Type B pancreatic cell (in vitro differentiated cells): ENCODE measurements around the gene RBMS3. TPM values are rescaled to one million over a fixed set of nuclear protein-coding genes. Genes with fewer than 3 reads are reported as not detected.

Source experiments
- DNase-seq: peaks from one replicate; pipeline ENCODE4 v3.0.0; 2021; ENCODE audit warnings: mixed read lengths; ENCODE audit not compliant: unreplicated experiment; ENCODE audit errors: extremely low spot score
- H3K27ac Mint-ChIP-seq: 2 replicates; pipeline ENCODE4 v1.8.0; 2021; ENCODE audit warnings: mild to moderate bottlenecking, mixed read lengths
- H3K27me3 Mint-ChIP-seq: 2 replicates; pipeline ENCODE4 v1.8.0; 2021; ENCODE audit warnings: mixed read lengths
- H3K36me3 Mint-ChIP-seq: 2 replicates; pipeline ENCODE4 v1.8.0; 2021; ENCODE audit warnings: mixed read lengths
- H3K4me1 Mint-ChIP-seq: one replicate; pipeline ENCODE4 v1.8.0; 2021; ENCODE audit warnings: mixed read lengths; ENCODE audit not compliant: unreplicated experiment
- H3K4me3 Mint-ChIP-seq: 2 replicates; pipeline ENCODE4 v1.8.0; 2021; ENCODE audit warnings: mild to moderate bottlenecking, mixed read lengths
- H3K9me3 Mint-ChIP-seq: 2 replicates; pipeline ENCODE4 v1.8.0; 2021; ENCODE audit warnings: mixed read lengths
- total RNA-seq: library from RNA; stranded (reverse); gene quantifications from 2 replicates; pipeline ENCODE4 v1.2.1, GENCODE V29; 2021; ENCODE audit warnings: low replicate concordance
- TF ChIP-seq, protein P1 (sequence below): fragments of 200-600 bp; sonication (generic); conservative IDR thresholded peaks from 2 replicates; pipeline ENCODE4 v1.5.0; 2021; ENCODE audit warnings: antibody characterized with exemption, mild to moderate bottlenecking

RBMS3 gene
- total RNA-seq, 1 donor from 2014 or later = 36.6 TPM

DNA sequence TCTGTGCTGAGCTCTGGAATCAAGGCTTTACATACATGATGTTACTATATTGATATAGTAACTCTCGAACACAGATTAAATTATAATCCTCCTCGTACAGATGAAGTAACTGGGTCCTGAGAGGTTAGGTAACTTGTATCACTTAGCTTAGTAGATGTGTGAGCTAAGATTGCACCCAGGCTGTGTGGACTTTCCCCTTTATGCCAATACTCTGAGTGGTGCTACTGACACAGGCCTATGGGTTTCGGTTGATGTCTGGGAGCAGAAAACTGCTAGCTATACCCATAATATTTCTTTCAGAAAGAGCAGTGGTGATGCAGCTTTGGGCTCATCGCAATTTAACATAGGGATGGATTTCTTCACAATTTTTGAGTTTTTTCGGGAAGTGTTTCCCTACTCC is 259.7 kb downstream of the RBMS3 start:
- no peak for DNase-seq
- H3K9me3 Mint-ChIP-seq = no peaks in the 10 kb centered on the region
- no peaks in the 10 kb centered on the region for H3K27me3 Mint-ChIP-seq
- no peak overlapping the region for H3K4me3 Mint-ChIP-seq
- no peak overlapping the region for H3K27ac Mint-ChIP-seq
- H3K36me3 Mint-ChIP-seq = no peaks in the 10 kb centered on the region
- TF ChIP-seq, protein P1, sequence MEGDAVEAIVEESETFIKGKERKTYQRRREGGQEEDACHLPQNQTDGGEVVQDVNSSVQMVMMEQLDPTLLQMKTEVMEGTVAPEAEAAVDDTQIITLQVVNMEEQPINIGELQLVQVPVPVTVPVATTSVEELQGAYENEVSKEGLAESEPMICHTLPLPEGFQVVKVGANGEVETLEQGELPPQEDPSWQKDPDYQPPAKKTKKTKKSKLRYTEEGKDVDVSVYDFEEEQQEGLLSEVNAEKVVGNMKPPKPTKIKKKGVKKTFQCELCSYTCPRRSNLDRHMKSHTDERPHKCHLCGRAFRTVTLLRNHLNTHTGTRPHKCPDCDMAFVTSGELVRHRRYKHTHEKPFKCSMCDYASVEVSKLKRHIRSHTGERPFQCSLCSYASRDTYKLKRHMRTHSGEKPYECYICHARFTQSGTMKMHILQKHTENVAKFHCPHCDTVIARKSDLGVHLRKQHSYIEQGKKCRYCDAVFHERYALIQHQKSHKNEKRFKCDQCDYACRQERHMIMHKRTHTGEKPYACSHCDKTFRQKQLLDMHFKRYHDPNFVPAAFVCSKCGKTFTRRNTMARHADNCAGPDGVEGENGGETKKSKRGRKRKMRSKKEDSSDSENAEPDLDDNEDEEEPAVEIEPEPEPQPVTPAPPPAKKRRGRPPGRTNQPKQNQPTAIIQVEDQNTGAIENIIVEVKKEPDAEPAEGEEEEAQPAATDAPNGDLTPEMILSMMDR = no peak
- H3K4me1 Mint-ChIP-seq = peaks cover 7% of the 10 kb centered on the region

DNA sequence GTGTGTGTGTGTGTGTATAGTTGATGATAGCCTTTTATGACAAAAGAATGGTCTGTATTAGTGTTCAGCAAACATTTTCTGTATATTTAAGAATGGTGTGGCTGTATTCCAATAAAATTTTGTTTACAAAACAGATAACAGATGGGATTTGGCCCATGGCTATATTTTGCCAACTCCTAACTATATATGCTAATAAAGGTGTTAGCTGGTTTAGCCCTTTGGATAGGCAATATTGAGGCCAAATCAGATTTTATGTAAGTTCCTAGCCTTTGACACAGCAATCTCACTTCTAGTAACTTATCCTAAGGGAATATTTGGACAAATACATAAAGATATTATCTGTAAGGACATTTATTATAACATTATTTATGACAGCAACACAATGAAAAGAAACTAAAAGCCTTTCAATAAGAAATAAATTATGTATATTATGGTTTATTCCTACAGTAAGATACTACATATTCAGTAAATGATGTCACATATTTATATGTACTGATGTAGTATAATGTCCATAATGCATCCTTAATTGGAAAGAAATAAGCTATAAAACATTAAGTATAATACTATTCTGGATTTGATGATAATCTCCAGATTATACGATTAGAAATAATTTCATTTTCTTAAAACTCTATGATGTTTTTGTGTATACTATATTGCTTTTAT is 264.0 kb downstream of the RBMS3 start:
- H3K27ac Mint-ChIP-seq = no peak overlapping the region
- no peaks in the 10 kb centered on the region for H3K4me1 Mint-ChIP-seq
- H3K27me3 Mint-ChIP-seq = no peaks in the 10 kb centered on the region
- DNase-seq = no peak
- no peaks in the 10 kb centered on the region for H3K36me3 Mint-ChIP-seq
- TF ChIP-seq, protein P1 = no peak
- H3K4me3 Mint-ChIP-seq = no peak overlapping the region
- H3K9me3 Mint-ChIP-seq = no peaks in the 10 kb centered on the region

DNA sequence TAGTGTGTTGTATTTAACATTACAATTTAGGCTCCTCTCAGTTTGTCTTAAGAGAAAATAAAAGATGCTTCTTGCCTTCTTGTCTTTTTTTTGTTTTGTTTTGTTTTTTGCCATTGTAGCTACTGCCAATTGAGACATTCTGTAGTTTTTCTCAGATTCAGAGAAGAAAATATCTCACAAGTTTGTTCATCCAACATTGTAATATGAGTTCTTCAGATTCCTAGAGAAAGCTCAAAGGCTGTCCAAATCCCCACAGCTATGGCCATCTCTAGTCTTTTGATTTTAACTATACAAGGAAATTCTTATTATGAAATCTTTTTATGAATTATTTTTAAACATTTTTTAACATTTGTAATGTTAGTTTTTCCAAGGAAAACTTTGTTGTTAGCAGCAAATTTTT is 264.7 kb downstream of the RBMS3 start:
- Mint-ChIP-seq H3K36me3 (no peaks in the 10 kb centered on the region), H3K4me3 (no peak overlapping the region), H3K9me3 (no peaks in the 10 kb centered on the region), H3K27me3 (no peaks in the 10 kb centered on the region), H3K27ac (no peak overlapping the region), H3K4me1 (no peaks in the 10 kb centered on the region)
- TF ChIP-seq, protein P1 = no peak
- DNase-seq = no peak

DNA sequence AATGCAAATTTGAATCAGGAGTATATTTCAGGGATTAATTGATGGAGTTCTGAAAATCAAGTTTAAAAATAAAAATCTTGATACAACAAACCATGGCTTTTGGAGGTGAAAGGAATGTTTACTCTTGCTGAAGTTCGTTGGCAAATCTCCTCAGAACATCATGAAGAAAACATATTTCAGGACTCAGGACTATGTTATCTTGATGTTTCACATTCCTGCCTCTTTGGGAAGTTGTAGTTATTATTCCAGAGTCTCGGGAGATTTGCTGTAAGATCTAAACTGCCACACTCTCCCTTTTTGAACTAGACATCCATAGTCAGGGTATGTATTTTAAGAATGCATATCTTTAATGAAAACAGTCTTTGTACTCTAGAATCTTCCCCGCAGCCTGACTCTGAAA is 271.2 kb downstream of the RBMS3 start:
- Mint-ChIP-seq H3K27ac (no peak overlapping the region), H3K36me3 (no peaks in the 10 kb centered on the region), H3K9me3 (no peaks in the 10 kb centered on the region), H3K27me3 (no peaks in the 10 kb centered on the region), H3K4me3 (no peak overlapping the region), H3K4me1 (peaks cover 6% of the 10 kb centered on the region)
- TF ChIP-seq, protein P1 = no peak
- no peak for DNase-seq

DNA sequence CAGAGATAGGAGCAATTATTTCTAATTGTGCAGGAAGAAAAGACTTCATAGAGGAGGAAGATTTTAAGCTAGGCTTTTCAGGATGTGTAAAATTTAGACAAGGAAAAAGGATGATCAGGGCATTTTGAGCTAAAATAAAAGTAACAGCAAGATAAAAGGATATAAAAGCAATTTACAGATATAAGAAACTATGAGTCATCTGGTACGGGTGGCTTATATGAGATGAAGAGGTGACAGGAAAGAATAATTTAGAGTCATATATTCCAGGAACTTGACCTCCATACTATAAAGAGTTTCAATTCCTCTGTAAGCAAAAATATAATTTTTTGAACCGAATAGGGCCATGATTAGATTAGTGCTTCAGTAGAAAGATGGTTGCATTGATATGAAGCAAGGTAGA is 273.7 kb downstream of the RBMS3 start:
- DNase-seq = no peak
- no peak overlapping the region for H3K4me3 Mint-ChIP-seq
- H3K27ac Mint-ChIP-seq = no peak overlapping the region
- H3K27me3 Mint-ChIP-seq = no peaks in the 10 kb centered on the region
- TF ChIP-seq, protein P1 = no peak
- H3K4me1 Mint-ChIP-seq = peaks cover 8% of the 10 kb centered on the region
- H3K36me3 Mint-ChIP-seq = peaks cover 3% of the 10 kb centered on the region
- no peaks in the 10 kb centered on the region for H3K9me3 Mint-ChIP-seq

DNA sequence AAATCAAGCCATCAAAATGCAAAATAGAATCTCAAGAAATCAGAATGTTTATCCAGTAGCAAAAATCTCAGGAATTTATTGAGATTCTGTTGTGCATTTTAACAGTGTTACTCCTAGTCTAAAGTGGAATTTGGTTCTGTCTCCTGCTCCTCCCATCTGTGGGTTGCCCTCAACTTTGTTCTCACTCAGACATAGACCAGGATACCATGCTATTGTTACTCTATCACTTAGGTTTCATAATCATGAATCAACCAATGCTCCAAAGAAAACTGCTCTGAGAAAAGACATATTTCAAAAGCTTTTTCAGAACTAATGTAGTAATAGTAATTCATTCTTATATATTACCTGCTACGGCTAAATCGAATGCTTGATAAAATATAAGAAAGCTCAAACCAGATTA is 274.7 kb downstream of the RBMS3 start:
- no peak for DNase-seq
- no peaks in the 10 kb centered on the region for H3K9me3 Mint-ChIP-seq
- TF ChIP-seq, protein P1 = no peak
- peaks cover 8% of the 10 kb centered on the region for H3K4me1 Mint-ChIP-seq
- H3K27me3 Mint-ChIP-seq = no peaks in the 10 kb centered on the region
- H3K4me3 Mint-ChIP-seq = no peak overlapping the region
- peaks cover 3% of the 10 kb centered on the region for H3K36me3 Mint-ChIP-seq
- no peak overlapping the region for H3K27ac Mint-ChIP-seq
